Endothelial cell of umbilical vein (primary cell): Measurements from ENCODE around the gene LSG1. TPM values are rescaled to one million over a fixed set of nuclear protein-coding genes. Genes with fewer than 3 reads are reported as not detected.

ENCODE experiments used
- BruUV-seq: library from RNA; stranded (reverse); fragments of 400-500 nt; replicated peaks from 2 replicates; lab custom pipeline; 2021; lab: Mats Ljungman, UMichigan
- CTCF ChIA-PET: fragments of 300-600, 350-600 bp; sonication (Branson Sonifier 250); formaldehyde crosslinking; loops from one replicate; lab custom pipeline; 2021; ENCODE audit warnings: antibody characterized with exemption, inconsistent platforms; lab: Charles Lee
- POLR2A ChIA-PET: fragments of 300-600, 350-600 bp; sonication (Branson Sonifier 250); formaldehyde crosslinking; loops from one replicate; lab custom pipeline; 2021; ENCODE audit warnings: antibody characterized with exemption, inconsistent platforms; lab: Charles Lee
- DNase-seq: peaks from one replicate; pipeline ENCODE4 v3.0.0-alpha.2; 2011; ENCODE audit warnings: low read depth, low spot score
- FAIRE-seq: peaks from 2 replicates; lab custom pipeline; 2011; peaks lifted over from hg19 to GRCh38; lab: Jason Lieb, UNC
- H2AFZ ChIP-seq: 2 replicates; pipeline ENCODE4 v1.6.0; 2012; ENCODE audit warnings: low read depth, low read length, control low read depth, inconsistent platforms
- H3K27ac ChIP-seq: 2 replicates; pipeline ENCODE4 v1.5.1; 2011; ENCODE audit warnings: low read depth, mild to moderate bottlenecking, control low read depth, low read length, moderate library complexity; ENCODE audit not compliant: insufficient read depth
- H3K27me3 ChIP-seq, 2 experiments: 2 replicates each; pipeline versions ENCODE4 v1.6.0 to v1.6.1; 2011; ENCODE audit warnings: low read length in 2 of 2, mixed read lengths in 1 of 2; ENCODE audit not compliant: control insufficient read depth in 2 of 2, insufficient read depth in 2 of 2
- H3K36me3 ChIP-seq, 2 experiments: 2 replicates in 1 of 2; 3 replicates in 1 of 2; pipeline ENCODE4 v1.5.1; 2011; ENCODE audit warnings: low read length in 2 of 2, mild to moderate bottlenecking in 1 of 2, moderate library complexity in 1 of 2; ENCODE audit not compliant: control insufficient read depth in 2 of 2, insufficient read depth in 2 of 2; ENCODE audit errors: extremely low read depth in 1 of 2
- H3K4me1 ChIP-seq: 3 replicates; pipeline ENCODE4 v1.5.1; 2011; ENCODE audit warnings: mild to moderate bottlenecking, low read length; ENCODE audit not compliant: control insufficient read depth, insufficient read depth; ENCODE audit errors: extremely low read depth
- H3K4me2 ChIP-seq: 2 replicates; pipeline ENCODE4 v1.6.1; 2011; ENCODE audit warnings: low read length, control low read depth, mixed read lengths; ENCODE audit not compliant: insufficient read depth
- H3K4me3 ChIP-seq, 3 experiments: fragments of 200-600 bp in 1 of 3; sonication (generic), shearing (Covaris generic) in 1 of 3; replicated peaks in 1 of 3; 2 replicates each; pipeline ENCODE4 v1.5.1; 2011 to 2016; ENCODE audit warnings: control low read depth in 3 of 3, low read length in 3 of 3, mild to moderate bottlenecking in 2 of 3, inconsistent platforms in 1 of 3, low read depth in 1 of 3, moderate library complexity in 1 of 3; ENCODE audit not compliant: insufficient read depth in 1 of 3
- H3K79me2 ChIP-seq: 2 replicates; pipeline ENCODE4 v1.6.0; 2012; ENCODE audit warnings: low read length, inconsistent platforms; ENCODE audit not compliant: control insufficient read depth, insufficient read depth
- H3K9ac ChIP-seq: replicated peaks from 2 replicates; pipeline ENCODE3; 2011; ENCODE audit warnings: low read length, control low read depth; ENCODE audit not compliant: insufficient read depth; ENCODE audit errors: extremely low read depth
- H3K9me1 ChIP-seq: replicated peaks from 3 replicates; pipeline ENCODE4 v1.6.0; 2011; ENCODE audit warnings: mild to moderate bottlenecking, low read length; ENCODE audit not compliant: control insufficient read depth, insufficient read depth; ENCODE audit errors: extremely low read depth
- H3K9me3 ChIP-seq: replicated peaks from 2 replicates; pipeline ENCODE4 v1.5.1; 2012; ENCODE audit warnings: low read length, inconsistent platforms; ENCODE audit not compliant: control insufficient read depth, insufficient read depth
- H4K20me1 ChIP-seq: replicated peaks from 2 replicates; pipeline ENCODE3; 2011; ENCODE audit warnings: mild to moderate bottlenecking, low read length; ENCODE audit not compliant: control insufficient read depth, insufficient read depth; ENCODE audit errors: extremely low read depth
- CTCF ChIP-seq, 2 donors: IDR thresholded peaks; 1 replicate in 1 of 2; 2 replicates in 1 of 2; pipeline ENCODE4 v1.5.1; 2011; ENCODE audit warnings: low read length in 2 of 2, mild to moderate bottlenecking in 2 of 2, moderate library complexity in 2 of 2, control low read depth in 1 of 2, inconsistent platforms in 1 of 2, low read depth in 1 of 2; ENCODE audit not compliant: insufficient read depth in 1 of 2; ENCODE audit errors: extremely low read depth in 1 of 2
- EZH2 ChIP-seq: IDR thresholded peaks from 2 replicates; pipeline ENCODE4 v1.6.1; 2012; ENCODE audit warnings: borderline replicate concordance, low read depth, mild to moderate bottlenecking, moderate library complexity, low read length, inconsistent platforms; ENCODE audit not compliant: severe bottlenecking
- FOS ChIP-seq: IDR thresholded peaks from 2 replicates; pipeline ENCODE4 v1.6.1; 2011; ENCODE audit warnings: mild to moderate bottlenecking, low read length, moderate library complexity, borderline replicate concordance; ENCODE audit not compliant: insufficient read depth
- GATA2 ChIP-seq: IDR thresholded peaks from 2 replicates; pipeline ENCODE4 v1.7.0; 2011; ENCODE audit warnings: low read depth, mild to moderate bottlenecking, moderate library complexity, mixed read lengths, low read length; ENCODE audit not compliant: insufficient read length, insufficient read depth
- JUN ChIP-seq: IDR thresholded peaks from 2 replicates; pipeline ENCODE4 v1.6.1; 2011; ENCODE audit warnings: borderline replicate concordance, low read depth; ENCODE audit not compliant: insufficient read length, insufficient read depth
- MAX ChIP-seq: IDR thresholded peaks from 2 replicates; pipeline ENCODE4 v1.6.1; 2011; ENCODE audit not compliant: insufficient read depth, insufficient read length
- MYC ChIP-seq: IDR thresholded peaks from one replicate; pipeline ENCODE4 v1.6.1; 2011; ENCODE audit warnings: mild to moderate bottlenecking, low read depth, low read length
- POLR2A ChIP-seq: IDR thresholded peaks from 2 replicates; pipeline ENCODE4 v1.6.1; 2012; ENCODE audit warnings: low read depth, mild to moderate bottlenecking, control low read depth, low read length
- POLR2AphosphoS5 ChIP-seq: IDR thresholded peaks from 2 replicates; pipeline ENCODE4 v1.6.1; 2012; ENCODE audit warnings: low read depth, mild to moderate bottlenecking, control low read depth, low read length, moderate library complexity; ENCODE audit not compliant: insufficient read depth
- dilution Hi-C: fragments of 300-500 bp; cut with MboI; formaldehyde crosslinking; loops from one replicate; pipeline ENCODE4 v1.15.0; 2019; ENCODE audit warnings: low sequenced_read_pairs; ENCODE audit not compliant: extremely low pct_ligation_motif_present
- intact Hi-C: fragments of 100-400 bp; cut with micrococcal nuclease; formaldehyde crosslinking; loops from one replicate; pipeline ENCODE4 v1.10.0; 2022
- polyA plus RNA-seq, 4 experiments: library from polyadenylated mRNA; depleted of rRNA in 3 of 4; stranded (reverse) in 3 of 4; unstranded in 1 of 4; fragments of >200 nt; gene quantifications; 2 replicates each; pipeline versions ENCODE4 v1.2.1 to v1.2.3, GENCODE V29; 2011 to 2012; ENCODE audit warnings: missing spikeins in 1 of 4
- total RNA-seq: library from RNA; stranded (reverse); gene quantifications from 2 replicates; pipeline ENCODE4 v1.2.3, GENCODE V29; 2021

The LSG1 gene
- total and polyA plus RNA-seq, 2 donors (not counting 3 experiments of a cell fraction or from before 2014, with no cell fraction given), result 50.0 to 52.7 TPM

- ChIA-PET POLR2A (interaction anchor here (0.9 to 4.7 kb wide), 4 partner anchors 17 to 466 kb away, joined by 4 to 42 read pairs (median 22); partner anchors contain the start of gene LSG1), CTCF (interaction anchor here (0.9 to 3.7 kb wide), 3 partner anchors 242 to 418 kb away, joined by 3 to 14 read pairs (median 9); no protein-coding TSS in a partner anchor)
- Histone ChIP-seq H3K27ac (peak overlapping the region; percentile 76), H3K4me3 (peak overlapping the region; percentile 89 to 94 (median 90)), H3K27me3 (no peaks in the 10 kb centered on the region), H4K20me1 (peaks cover 3% of the 10 kb centered on the region), H3K4me2 (peak overlapping the region; percentile 92), H3K9me1 (no peaks in the 10 kb centered on the region), H3K79me2 (peaks cover 41% of the 10 kb centered on the region), H3K9me3 (no peaks in the 10 kb centered on the region), H3K4me1 (peaks cover 24% of the 10 kb centered on the region), H3K9ac (peak overlapping the region; percentile 90), H2AFZ (no peak overlapping the region), H3K36me3 (peaks cover 20 to 25% of the 10 kb centered on the region in 2 experiments)
- FAIRE-seq, result no peak
- BruUV-seq, result TSS peak; percentile 70
- intact Hi-C loops (loop anchor here (1.0 to 10.0 kb wide), 7 partner anchors 50 to 414 kb away; no protein-coding TSS in a partner anchor), dilution Hi-C loops (loop anchor here (10.0 to 25.0 kb wide), 2 partner anchors 423 to 556 kb away; no protein-coding TSS in a partner anchor)
- DNase-seq, result no peak
- no peak for TF ChIP-seq FOS
- no peak for TF ChIP-seq MYC
- TF ChIP-seq MAX, result no peak
- TF ChIP-seq JUN, result no peak
- no peak for TF ChIP-seq CTCF (IDR thresholded peaks at IDR 0.05; ENCODE audit: extremely low read depth in 1 of 2, insufficient read depth in 1 of 2, low read depth in 1 of 2, low read length in 2 of 2)
- TF ChIP-seq GATA2, result no peak
- TF ChIP-seq POLR2AphosphoS5, result no peak
- TF ChIP-seq POLR2A, result no peak
- TF ChIP-seq EZH2, result no peak
Measured at GRCh38 chr3:194688946-194689345, 17.0 kb upstream of the LSG1 start.
